WERI-Rb-1 (cell line): ENCODE results near the gene FBLN1.
"Not testable (repeated sequence)": the region's sequence is repeated elsewhere in the genome, so short reads cannot be mapped to it uniquely, and the experiment has no call there.

Experiments
- DNase-seq: peaks from one replicate; pipeline ENCODE4 v3.0.0-alpha.2; 2020
- H3K27ac ChIP-seq: fragments of 250-450 bp; sonication (Bioruptor Pico); 2 replicates; pipeline ENCODE4 v1.5.1; 2020; ENCODE audit warnings: mild to moderate bottlenecking, moderate library complexity
- H3K27me3 ChIP-seq: fragments of 250-450 bp; sonication (Bioruptor Pico); 2 replicates; pipeline ENCODE4 v1.5.1; 2021; ENCODE audit warnings: mild to moderate bottlenecking, low read depth, moderate library complexity; ENCODE audit not compliant: insufficient read depth, severe bottlenecking
- H3K36me3 ChIP-seq: fragments of 250-450 bp; sonication (Bioruptor Pico); 2 replicates; pipeline ENCODE4 v1.5.1; 2020; ENCODE audit warnings: mild to moderate bottlenecking, moderate library complexity
- H3K4me3 ChIP-seq: 2 replicates; pipeline ENCODE4 v1.5.1; 2011; ENCODE audit warnings: low read depth, mild to moderate bottlenecking, control low read depth, low read length
- H3K9me3 ChIP-seq: fragments of 250-450 bp; sonication (Bioruptor Pico); 2 replicates; pipeline ENCODE4 v1.5.1; 2021; ENCODE audit warnings: mild to moderate bottlenecking, moderate library complexity; ENCODE audit not compliant: severe bottlenecking
- CTCF ChIP-seq: IDR thresholded peaks from 2 replicates; pipeline ENCODE4 v1.5.1; 2011; ENCODE audit warnings: low read depth, mild to moderate bottlenecking, control low read depth, inconsistent platforms, low read length

The FBLN1 gene

GRCh38 chr22:45585946-45586540 is 83.4 kb downstream of the FBLN1 start:
- Histone ChIP-seq H3K27me3 (no peaks in the 10 kb centered on the region), H3K27ac (no peak overlapping the region), H3K36me3 (no peaks in the 10 kb centered on the region), H3K9me3 (no peaks in the 10 kb centered on the region), H3K4me3 (no peak overlapping the region)
- DNase-seq = no peak
- no peak for TF ChIP-seq CTCF

GRCh38 chr22:45586651-45587405 is 84.1 kb downstream of the FBLN1 start:
- Histone ChIP-seq H3K27ac (no peak overlapping the region), H3K27me3 (no peaks in the 10 kb centered on the region), H3K9me3 (no peaks in the 10 kb centered on the region), H3K36me3 (no peaks in the 10 kb centered on the region), H3K4me3 (no peak overlapping the region)
- no peak for DNase-seq
- TF ChIP-seq CTCF = no peak

DNA sequence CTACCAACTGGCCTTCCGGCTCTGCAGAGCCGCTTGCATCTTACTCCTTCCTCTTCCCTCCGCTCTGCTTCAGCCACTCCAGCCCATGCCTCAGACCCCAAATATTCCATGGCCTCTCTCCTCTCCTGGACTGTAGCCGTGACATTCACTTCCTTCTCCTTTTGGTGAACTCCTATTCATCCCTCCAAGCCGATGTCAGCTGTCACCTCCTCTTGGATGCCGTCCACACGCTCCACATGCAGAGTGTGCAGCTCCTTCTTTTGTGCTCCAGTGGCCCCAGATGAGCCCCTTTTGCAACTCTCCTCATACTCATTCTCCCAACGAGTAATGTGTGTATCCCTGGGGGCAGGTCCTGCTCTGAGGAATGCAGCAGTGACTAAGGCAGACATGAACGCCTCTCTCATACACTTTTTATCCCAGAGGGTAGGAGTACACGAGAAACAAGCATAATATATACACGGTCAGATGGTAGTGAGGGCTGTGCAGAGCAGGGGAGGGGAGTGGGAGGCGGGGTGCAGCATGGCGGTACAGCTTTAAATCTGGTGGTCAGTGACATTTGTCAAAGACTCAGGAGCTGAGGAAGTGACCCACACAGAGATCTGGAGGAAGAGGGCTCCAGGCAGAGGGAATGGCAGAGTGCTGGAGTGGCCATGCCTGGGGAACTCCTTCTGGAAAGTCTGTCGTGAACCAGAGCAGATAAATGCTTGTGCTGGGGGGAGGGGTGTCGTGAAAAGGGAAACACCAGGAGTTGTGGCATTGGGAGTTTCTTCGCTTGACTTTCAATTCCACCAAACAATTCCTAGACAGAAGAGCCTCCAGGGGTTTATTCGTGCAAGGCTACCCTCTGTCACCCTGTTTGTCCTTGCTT is 85.2 kb downstream of the FBLN1 start:
- no peaks in the 10 kb centered on the region for H3K9me3 ChIP-seq
- no peaks in the 10 kb centered on the region for H3K27me3 ChIP-seq
- no peak for TF ChIP-seq CTCF
- no peaks in the 10 kb centered on the region for H3K36me3 ChIP-seq
- DNase-seq = no peak
- no peak overlapping the region for H3K4me3 ChIP-seq
- no peak overlapping the region for H3K27ac ChIP-seq

DNA sequence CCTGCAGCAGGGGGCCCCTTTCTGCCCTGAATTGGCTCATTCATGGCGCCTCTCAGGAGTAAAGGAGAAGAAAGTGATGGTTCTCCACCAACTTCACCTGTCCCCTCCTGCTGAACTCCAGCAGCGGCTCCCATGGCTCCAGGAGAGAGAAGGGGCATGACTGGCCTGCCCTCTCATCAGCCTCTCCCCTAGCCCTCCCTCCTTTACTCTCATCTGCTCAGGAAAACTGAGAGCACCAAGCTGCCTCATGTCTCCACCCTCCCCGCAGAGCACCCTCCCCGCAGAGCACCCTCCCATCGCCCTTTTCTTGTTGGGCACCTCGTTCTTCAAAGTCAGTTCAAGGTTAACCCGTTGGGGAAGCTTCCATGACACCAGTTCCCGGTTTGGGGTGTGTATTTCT is 86.9 kb downstream of the FBLN1 start:
- no peak overlapping the region for H3K27ac ChIP-seq
- no peaks in the 10 kb centered on the region for H3K9me3 ChIP-seq
- H3K27me3 ChIP-seq = no peaks in the 10 kb centered on the region
- no peaks in the 10 kb centered on the region for H3K36me3 ChIP-seq
- DNase-seq = no peak
- no peak for TF ChIP-seq CTCF
- H3K4me3 ChIP-seq = no peak overlapping the region

- H3K27ac ChIP-seq = no peak overlapping the region
- H3K9me3 ChIP-seq = no peaks in the 10 kb centered on the region
- TF ChIP-seq CTCF = no peak
- no peaks in the 10 kb centered on the region for H3K27me3 ChIP-seq
- H3K36me3 ChIP-seq = no peaks in the 10 kb centered on the region
- no peak overlapping the region for H3K4me3 ChIP-seq
- DNase-seq = no peak
Observed at GRCh38 chr22:45590262-45590661, 87.6 kb downstream of the FBLN1 start.

DNA sequence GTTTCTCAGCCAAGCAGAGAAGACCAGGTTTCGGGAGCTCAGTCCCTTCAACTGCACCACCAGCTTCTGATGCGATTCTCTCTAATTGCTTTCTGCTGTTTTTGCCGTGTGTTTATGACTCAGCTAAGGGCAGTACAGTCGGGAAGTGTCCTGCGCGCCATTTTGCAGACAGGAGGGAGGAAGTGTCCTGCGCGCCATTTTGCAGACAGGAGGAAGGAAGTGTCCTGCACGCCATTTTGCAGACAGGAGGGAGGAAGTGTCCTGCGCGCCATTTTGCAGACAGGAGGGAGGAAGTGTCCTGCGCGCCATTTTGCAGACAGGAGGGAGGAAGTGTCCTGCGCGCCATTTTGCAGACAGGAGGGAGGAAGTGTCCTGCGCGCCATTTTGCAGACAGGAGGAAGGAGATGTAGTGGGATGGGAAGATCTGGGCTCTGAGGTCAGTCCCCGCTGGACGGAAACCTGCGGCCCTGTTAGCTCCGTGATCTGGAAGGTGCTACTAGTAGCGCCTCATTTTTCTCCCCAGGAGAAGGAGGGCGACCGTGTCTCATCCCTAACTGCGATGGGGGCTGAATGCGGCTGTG is 89.0 kb downstream of the FBLN1 start:
- H3K36me3 ChIP-seq, H3K9me3 ChIP-seq, H3K27me3 ChIP-seq, DNase-seq, H3K27ac ChIP-seq, H3K4me3 ChIP-seq: not testable (repeated sequence)
